Stimulated activated CD8-positive, alpha-beta memory T cell treated with anti-CD3 and anti-CD28 coated beads, Interleukin-15, amount 100 ng/mL, for 48 hours (primary cell): ENCODE data around the gene TNFAIP3.
"Not testable (repeated sequence)": the region's sequence is repeated elsewhere in the genome, so short reads cannot be mapped to it uniquely, and the experiment has no call there.

Source experiments
- DNase-seq, 2 donors: peaks; one replicate each; pipeline ENCODE4 v3.0.0-alpha.2; 2020; ENCODE audit warnings: low read depth in 2 of 2

Gene TNFAIP3

GRCh38 chr6:137878486-137879285, 11.6 kb downstream of the TNFAIP3 start:
- DNase-seq, result no peak

GRCh38 chr6:137879299-137879698, 12.2 kb downstream of the TNFAIP3 start:
- DNase-seq, result no peak

GRCh38 chr6:137879885-137880745, 13.1 kb downstream of the TNFAIP3 start:
- no peak for DNase-seq

DNA sequence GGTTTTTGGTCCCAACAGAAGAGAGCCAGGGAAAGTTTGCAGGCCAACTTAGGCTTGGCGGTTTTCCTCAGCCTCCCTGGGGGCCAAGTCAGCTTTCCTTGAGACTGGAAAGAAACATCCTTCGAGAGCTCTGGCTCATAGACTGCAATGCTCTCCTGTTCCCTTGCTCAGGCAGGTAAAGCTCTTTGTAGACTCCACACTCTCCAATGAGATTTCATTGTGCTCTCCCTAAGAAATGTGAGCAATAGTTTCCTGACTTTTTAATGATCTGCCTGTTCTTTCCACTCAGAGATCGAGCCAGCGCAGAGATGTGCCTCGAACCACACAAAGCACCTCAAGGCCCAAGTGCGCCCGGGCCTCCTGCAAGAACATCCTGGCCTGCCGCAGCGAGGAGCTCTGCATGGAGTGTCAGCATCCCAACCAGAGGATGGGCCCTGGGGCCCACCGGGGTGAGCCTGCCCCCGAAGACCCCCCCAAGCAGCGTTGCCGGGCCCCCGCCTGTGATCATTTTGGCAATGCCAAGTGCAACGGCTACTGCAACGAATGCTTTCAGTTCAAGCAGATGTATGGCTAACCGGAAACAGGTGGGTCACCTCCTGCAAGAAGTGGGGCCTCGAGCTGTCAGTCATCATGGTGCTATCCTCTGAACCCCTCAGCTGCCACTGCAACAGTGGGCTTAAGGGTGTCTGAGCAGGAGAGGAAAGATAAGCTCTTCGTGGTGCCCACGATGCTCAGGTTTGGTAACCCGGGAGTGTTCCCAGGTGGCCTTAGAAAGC, 13.9 kb downstream of the TNFAIP3 start:
- DNase-seq, result no peak

DNA sequence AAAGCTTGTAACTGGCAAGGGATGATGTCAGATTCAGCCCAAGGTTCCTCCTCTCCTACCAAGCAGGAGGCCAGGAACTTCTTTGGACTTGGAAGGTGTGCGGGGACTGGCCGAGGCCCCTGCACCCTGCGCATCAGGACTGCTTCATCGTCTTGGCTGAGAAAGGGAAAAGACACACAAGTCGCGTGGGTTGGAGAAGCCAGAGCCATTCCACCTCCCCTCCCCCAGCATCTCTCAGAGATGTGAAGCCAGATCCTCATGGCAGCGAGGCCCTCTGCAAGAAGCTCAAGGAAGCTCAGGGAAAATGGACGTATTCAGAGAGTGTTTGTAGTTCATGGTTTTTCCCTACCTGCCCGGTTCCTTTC, 14.4 kb downstream of the TNFAIP3 start:
- DNase-seq, result no peak

DNA sequence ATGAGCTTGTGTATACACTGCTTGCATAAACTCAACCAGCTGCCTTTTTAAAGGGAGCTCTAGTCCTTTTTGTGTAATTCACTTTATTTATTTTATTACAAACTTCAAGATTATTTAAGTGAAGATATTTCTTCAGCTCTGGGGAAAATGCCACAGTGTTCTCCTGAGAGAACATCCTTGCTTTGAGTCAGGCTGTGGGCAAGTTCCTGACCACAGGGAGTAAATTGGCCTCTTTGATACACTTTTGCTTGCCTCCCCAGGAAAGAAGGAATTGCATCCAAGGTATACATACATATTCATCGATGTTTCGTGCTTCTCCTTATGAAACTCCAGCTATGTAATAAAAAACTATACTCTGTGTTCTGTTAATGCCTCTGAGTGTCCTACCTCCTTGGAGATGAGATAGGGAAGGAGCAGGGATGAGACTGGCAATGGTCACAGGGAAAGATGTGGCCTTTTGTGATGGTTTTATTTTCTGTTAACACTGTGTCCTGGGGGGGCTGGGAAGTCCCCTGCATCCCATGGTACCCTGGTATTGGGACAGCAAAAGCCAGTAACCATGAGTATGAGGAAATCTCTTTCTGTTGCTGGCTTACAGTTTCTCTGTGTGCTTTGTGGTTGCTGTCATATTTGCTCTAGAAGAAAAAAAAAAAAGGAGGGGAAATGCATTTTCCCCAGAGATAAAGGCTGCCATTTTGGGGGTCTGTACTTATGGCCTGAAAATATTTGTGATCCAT, 15.3 kb downstream of the TNFAIP3 start:
- DNase-seq, result no peak

DNA sequence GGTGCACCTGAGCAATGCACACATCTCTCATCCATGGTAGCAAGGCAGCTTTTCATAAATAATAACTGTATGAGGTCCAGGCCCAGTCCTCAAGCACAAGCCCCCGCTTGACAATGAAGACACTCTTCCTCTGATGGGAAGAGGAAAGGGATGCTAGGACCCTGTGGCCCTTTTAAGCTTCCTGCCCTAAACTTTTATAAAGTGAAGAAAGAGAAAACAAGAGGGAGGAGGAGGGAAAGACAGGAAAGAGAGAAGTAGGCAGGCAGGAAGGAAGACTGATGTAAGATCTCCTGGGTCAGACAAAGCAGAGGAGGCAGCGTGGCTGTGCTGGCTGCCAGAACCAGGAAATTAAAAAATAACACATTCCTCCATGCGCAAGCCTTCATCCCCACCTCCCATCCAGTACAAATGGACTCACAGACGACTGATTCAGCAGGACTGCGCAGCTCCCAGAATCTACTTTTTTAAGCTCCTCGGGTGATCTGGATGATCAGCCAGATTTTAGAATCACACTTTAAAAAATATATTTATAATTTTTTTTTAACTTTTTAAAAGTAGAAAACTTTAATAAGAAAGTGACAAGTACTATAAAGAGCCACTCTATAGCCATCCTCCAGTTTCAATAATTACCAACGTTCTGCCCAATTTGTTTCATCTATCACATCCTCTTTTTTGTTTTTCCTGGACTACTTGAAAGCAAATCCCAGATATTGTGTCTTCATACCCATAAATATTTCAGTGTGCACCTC, 16.5 kb downstream of the TNFAIP3 start:
- DNase-seq, result no peak

DNA sequence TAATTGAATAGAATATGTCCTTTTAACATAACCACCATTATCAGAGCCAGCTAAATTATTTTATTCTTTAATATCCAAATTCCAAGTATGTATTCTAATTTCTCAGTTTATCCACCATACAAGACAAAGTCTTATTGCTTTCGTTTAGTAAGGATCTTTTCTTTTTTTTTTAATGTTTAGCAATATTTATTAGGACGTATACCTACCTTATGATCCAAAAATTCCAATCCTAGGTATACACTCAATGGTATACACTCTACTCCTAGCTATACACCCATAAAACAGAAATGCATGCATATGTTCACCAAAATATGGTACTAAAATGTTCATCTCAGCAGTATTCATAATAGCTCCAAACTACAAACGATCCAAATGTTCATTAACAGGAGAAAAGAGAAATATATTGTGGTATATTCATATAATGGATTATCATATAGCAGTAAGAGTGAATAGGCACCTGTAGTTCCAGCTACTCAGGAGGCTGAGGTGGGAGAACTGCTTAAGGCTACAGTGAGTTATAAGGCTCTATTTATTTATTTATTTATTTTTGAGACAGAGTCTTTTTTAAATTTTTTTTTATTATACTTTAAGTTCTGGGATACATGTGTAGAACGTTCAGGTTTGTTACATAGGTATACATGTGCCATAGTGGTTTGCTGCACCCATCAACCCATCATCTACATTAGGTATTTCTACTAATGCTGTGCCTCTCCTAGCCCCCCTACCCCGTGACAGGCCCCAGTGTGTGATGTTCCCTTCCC, 17.3 kb downstream of the TNFAIP3 start:
- no peak for DNase-seq

- not testable (repeated sequence) for DNase-seq
Observed at GRCh38 chr6:137884910-137885229, 17.8 kb downstream of the TNFAIP3 start.

DNA sequence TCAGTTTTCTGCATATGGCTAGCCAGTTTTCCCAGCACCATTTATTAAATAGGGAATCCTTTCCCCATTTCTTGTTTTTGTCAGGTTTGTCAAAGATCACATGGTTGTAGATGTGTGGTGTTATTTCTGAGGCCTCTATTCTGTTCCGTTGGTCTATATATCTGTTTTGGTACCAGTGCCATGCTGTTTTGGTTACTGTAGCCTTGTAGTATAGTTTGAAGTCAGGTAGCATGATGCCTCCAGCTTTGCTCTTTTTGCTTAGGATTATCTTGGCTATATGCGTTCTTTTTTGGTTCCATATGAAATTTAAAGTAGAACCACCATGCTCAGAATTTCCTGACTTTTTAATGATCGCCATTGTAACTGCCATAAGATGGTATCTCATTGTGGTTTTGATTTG, 19.2 kb downstream of the TNFAIP3 start:
- not testable (repeated sequence) for DNase-seq

DNA sequence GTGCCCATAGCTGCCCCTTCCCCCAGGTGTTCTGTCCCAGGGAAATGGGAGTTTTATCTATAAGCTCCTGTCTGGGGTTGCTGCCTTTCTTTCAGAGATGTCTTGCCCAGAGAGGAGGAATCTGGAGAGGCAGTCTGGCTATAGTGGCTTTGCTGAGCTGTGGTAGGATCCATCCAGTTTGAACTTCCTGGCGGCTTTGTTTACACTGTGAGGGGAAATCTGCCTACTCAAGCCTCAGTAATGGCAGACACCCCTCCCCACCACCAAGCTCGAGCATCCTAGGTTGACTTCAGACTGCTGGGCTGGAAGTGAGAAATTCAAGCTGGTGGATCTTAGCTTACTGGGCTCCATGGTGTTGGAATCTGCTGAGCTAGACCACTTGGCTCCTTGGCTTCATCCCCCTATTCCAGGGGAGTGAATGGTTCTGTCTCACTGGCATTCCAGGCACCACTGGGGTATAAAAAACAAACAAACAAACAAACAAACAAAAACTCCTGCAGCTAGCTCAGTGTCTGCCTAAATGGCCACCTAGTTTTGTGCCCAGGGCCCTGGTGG, 24.0 kb downstream of the TNFAIP3 start:
- no peak for DNase-seq

DNA sequence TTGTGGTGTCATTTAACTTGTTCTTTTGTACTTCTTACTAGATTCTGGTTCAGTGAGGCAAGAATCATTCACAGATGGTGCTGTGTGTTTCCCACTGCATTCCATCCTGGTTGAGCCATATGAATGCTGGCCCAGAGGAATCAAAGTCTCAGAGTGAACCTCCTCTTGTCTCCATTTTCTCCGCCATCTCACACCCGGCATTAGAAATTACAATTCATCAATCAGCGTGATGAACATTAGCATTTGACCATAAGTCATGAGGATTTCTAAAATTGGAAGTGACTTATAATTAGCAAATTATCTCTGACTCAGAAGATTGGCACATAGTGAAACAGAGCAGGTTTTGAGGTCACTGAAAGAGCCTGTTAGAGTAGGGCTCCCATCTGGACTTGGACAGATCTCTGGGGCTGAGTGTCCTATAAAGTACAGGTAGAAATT, 25.2 kb downstream of the TNFAIP3 start:
- no peak for DNase-seq

DNA sequence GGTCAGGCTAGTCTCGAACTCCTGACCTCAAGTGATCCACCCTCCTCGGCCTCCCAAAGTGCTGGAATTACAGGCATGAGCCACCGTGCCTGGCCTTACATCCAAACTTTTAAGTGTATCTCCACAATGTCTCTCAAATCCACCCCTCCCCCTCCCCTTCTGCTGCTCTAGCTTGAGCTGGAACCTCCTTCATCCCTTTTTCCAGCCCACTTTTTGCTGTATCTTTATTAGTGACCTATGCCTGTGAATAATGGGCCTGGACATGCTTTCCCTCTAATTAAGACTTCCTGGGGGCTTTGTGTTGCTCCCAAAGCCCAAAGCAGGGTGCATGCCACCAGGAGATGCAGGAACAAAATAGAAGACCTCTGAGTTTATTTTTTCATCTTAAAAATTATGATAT, 26.1 kb downstream of the TNFAIP3 start:
- no peak for DNase-seq

DNA sequence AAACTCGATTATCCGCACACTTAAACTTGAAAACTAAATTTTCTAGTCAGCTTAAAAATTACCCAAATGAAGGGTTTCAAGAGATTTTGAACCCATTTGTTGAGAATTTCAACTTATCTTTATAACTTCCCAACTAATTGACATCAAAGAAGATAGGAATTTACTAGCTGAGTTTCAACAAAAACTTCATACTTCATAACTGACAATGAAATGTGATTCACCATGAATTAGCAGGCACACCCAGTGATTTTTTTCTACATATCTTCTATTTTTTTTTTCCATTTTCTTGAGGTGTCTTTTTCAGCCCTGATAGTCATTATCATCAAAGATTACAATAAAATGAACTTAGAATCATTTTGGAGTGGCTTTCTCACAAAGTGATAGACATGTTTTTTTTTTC, 26.7 kb downstream of the TNFAIP3 start:
- DNase-seq, result no peak

DNA sequence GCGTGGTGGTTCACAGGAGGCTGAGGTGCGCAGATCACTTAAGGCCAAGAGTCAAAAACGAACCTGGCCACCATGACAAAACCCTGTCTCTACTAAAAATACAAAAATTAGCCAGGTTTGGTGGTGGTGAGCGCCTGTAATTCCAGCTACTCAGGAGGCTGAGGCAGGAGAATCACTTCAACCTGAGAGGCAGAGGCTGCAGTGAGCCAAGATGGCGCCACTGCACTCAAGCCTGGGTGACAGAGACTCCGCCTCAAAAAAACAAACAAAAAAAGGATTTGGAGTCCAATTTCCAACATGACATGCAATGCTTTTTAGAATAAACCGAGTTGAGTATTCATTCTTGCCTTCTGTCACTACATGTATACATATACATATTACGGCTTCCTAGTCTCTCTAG, 27.3 kb downstream of the TNFAIP3 start:
- not testable (repeated sequence) for DNase-seq

- no peak for DNase-seq
Observed at GRCh38 chr6:137894779-137895385, 27.8 kb downstream of the TNFAIP3 start.

- no peak for DNase-seq
Observed at GRCh38 chr6:137896647-137897046, 29.6 kb downstream of the TNFAIP3 start.

DNA sequence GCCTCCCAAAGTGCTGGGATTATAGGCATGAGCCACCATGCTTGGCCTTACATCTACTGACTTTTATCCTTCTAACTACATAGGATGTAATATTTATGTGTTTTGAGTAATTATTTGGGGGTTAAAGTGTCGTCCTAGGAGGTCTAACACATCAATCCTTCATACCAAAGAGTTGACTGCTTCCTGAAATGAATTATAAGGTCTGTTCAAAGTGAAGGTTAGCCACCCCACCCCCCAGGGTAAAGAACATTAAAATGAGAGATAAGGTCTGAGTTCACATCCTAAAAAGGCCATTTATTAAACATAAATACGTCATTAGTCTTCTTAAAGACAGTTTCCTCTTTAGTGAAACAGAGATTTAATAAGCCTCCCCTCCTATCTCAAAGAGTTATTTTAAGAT, 33.8 kb downstream of the TNFAIP3 start:
- no peak for DNase-seq

DNA sequence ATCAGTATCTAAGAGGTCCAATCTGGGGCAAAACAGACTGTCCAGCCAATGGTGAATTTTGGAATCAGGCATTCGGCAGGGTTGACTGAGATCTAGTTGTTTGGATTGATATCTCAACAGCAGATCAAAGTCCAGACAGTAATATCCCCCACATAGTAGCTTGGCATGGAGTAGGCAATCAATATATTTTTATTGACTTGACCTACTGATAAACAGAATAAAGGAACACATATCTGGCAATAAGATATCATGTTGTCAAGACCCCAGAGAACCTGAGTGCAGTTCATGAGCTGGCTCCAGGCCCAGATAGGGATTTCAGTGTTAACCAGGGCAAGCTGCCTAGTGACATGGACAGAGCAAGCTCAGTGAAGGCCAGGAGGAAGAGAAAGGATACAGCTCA, 34.4 kb downstream of the TNFAIP3 start:
- no peak for DNase-seq
